Skin of body (tissue), 2 donors: ENCODE results near the gene CLDN19. TPM values are rescaled to one million over a fixed set of nuclear protein-coding genes. Genes with fewer than 3 reads are reported as not detected.
A peak's percentile ranks its signal among the peaks of the same experiment; 100 is the strongest.
"Not testable (repeated sequence)": the region's sequence is repeated elsewhere in the genome, so short reads cannot be mapped to it uniquely, and the experiment has no call there.

Experiments
- DNase-seq: peaks from one replicate; lab custom pipeline; 2025; lab: John Stamatoyannopoulos, UW
- total RNA-seq: library from RNA; depleted of rRNA; stranded (reverse); fragments of >200 nt; gene quantifications from one replicate; pipeline ENCODE4 v1.2.3, GENCODE V29; 2014

Gene CLDN19
- total RNA-seq, 1 donor from 2014 or later = 2.7 TPM

DNA sequence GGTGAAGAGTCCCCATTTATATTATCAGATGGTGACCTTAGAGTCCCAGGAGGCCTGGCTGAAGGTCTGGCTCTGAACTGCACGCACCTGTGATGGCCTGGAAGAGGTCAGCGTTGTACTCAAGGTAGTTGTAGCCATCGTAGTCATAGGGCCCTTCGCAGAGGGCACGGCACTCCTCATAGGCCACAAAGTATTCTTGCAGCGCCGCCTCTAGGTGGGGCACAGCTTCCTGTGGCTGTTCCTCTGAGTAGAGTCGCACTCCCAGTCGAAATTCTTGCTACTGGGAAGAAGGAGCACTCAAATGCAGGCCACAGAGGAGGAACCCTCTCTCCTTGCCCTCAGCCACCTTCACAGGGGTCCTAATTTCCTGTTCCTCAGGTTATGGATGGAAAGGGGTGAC, 19.1 kb upstream of the CLDN19 start:
- DNase-seq = no peak

GRCh38 chr1:42758641-42759040, 18.6 kb upstream of the CLDN19 start:
- DNase-seq = no peak

GRCh38 chr1:42757892-42758275, 17.8 kb upstream of the CLDN19 start:
- no peak for DNase-seq

DNA sequence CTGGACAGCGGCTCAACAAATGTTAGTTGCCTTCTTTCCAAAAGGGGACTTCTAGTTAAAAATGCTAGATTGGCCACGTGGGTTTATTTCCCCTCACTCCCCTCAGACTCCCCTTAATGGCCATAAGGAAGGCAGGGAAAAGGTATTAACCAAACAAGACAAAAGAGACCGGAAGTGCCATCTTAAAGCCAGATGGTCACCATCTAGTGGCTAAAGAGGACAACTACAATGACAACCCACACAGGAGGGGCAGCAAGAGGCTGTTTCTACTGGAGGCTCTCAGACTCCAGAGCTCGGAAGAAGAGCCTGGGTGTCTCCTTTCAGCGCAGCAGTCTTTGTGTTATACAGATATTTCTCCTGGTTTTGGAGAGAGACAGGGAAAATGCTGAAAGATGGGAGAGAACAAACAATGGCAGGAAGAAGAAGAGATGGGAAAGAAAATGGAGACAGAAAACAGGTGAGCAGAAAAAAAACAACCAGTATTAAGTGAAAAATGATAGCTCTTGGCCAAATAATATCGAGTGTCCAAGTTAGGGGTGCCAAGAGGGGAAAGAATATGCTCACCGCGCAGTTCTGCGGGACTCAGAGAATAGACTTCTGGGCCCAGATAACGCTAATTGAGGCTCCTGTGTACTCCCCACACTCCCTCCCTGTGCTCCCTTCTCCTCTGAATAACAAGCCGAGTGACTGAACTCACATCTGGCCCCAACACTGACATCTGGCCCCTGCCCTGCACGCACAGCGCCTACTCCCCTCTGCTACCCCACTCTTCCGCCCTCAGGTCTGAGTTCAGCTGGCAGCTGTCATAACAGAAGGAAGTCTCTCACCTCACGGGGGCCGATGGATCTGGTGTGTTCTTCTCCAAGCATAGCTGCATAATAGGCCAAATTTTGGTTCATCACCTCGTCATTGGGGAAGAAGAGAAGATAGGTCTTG, 17.2 kb upstream of the CLDN19 start:
- DNase-seq = no peak

GRCh38 chr1:42753070-42753469, 13.0 kb upstream of the CLDN19 start:
- no peak for DNase-seq

DNA sequence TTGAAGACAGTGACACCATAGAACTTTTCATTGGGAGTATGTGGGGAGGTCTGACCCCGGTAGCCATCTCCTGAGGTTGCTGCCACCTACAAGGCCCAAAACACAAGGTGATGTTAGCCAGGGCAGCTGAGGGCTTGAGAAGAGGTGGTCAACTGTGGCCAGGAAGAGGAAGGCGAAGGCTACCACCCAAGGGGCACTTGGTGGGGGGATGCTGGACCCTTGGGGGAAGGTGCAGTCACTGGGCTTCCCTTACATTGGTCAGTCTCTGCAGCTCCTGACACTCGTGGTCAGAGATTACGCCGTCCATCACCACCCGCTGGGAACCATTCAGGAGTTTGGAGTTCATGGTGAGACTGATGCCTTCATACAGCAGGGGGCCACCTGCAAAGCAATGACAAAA, 12.2 kb upstream of the CLDN19 start:
- no peak for DNase-seq

DNA sequence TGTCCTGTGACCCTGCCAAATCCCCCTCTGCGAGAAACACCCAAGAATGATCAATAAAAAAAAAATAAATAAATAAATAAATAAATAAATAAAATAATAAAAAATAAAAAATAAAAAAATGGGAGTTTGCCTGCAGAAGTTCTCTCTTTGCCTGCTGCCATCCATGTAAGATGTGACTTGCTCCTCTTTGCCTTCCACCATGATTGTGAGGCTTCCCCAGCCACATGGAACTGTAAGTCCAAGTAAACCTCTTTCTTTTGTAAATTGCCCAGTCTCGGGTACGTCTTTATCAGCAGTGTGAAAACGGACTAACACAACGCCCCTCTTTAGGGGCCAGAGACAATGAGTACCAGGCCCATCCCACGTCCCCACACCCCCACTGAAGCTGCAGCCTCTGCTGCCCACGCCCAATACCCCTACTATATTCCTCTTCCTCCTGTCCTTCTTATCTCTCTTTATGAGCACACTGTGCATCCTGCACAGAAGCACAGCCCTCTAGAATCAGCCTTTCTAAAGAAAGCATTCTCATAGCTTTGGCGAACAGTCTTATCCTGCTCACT, 11.6 kb upstream of the CLDN19 start:
- DNase-seq = not testable (repeated sequence)

DNA sequence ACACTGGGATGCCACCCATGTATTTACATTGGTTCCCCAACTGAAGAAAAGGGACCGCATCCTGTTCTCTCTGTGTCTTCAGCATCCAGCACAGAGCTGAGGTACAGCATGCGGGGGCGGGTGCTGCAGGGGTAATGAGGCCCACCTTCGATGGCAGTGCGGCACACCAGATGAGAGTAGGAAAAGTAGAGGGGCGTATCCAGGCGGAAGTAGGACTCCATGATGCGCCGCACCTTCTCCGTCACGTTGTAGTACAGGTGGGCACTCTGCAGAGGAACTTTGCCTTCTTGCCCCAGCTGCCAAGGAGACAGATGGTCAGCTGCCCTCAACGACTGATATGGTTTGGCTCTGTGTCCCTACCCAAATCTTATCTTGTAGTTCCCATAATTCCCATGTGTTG, 10.0 kb upstream of the CLDN19 start:
- DNase-seq = no peak

GRCh38 chr1:42748461-42749410, 8.7 kb upstream of the CLDN19 start:
- no peak for DNase-seq

GRCh38 chr1:42748021-42748420, 8.0 kb upstream of the CLDN19 start:
- no peak for DNase-seq

GRCh38 chr1:42747125-42747524, 7.1 kb upstream of the CLDN19 start:
- DNase-seq = no peak

GRCh38 chr1:42746436-42747105, 6.5 kb upstream of the CLDN19 start:
- no peak for DNase-seq

GRCh38 chr1:42745851-42746250, 5.8 kb upstream of the CLDN19 start:
- no peak for DNase-seq

- no peak for DNase-seq
Observed at GRCh38 chr1:42744148-42744413, 4.0 kb upstream of the CLDN19 start.

- DNase-seq = peak; percentile 24
Observed at GRCh38 chr1:42743317-42744147, 3.5 kb upstream of the CLDN19 start.

DNA sequence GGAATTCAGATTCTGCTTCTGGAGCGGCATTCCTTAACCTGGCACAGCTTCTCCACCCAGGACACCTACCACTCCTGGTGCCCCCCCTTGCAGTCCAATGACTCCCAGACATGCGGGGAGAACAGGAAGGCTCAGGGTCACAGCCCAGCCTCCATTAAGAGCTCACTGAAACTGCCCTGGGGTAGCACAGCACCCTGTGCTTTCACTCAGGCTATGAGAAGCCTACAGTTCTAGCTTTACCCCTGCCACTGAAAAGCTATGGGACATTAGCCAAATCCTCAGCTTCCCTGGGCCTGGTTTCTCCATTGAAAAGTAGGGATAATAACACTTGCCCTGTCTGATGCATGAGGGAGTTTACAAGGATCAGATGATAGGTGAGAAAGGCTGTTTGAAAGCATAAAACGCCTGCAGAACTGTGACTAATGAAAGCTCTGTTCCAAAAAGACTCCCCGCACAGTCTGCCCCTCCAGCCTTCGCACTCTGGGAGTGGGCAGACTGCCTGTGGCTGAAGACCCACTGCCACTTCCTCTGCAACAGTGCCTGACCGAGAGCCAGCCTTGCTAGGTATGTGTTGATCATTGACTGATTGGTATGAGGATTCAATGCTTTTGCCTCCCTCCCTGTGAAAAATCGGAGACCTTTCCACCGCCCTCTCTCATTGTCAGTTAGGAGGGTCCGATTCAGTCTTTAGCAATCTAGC, 2.7 kb upstream of the CLDN19 start:
- DNase-seq = no peak

DNA sequence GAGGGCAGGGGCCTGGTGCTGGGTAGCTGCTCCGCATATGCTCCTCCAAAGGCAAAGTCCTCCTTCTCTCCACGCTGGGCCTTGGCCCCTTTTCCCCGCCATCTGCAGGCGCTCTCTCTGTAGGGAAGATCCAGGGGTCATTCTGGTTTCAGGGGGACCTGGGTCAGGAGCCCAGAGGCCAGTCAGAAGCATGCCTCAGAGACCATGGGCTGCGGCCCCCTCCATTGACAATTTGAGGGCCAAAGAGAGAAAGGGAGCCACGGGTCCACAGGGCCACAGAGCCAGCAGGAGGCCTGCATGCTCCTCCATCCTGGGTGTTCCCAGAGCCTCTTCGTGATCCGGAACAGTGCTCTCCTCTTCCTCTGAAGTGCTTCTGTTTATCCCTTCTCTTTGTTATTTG, 2.1 kb upstream of the CLDN19 start:
- DNase-seq = no peak

DNA sequence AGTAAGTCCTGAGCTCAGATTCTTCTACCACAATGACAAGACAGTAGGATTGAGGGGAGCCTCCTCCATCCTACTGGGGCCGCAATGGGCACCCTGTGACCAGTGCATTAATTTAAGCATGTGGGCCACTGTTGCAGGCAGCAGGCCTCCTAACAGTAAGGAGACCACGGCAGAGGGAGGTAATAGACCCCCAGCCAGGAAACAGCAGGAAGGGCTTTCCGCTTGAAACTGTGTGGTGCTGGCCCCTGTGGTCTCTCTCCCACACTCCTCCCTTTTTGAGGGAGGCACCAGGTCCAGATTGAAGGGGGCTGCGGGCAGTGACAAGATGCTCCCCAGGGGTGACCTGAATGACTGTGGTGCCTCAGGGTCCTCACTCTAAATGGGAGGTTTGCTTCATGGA, 1.7 kb upstream of the CLDN19 start:
- no peak for DNase-seq

DNA sequence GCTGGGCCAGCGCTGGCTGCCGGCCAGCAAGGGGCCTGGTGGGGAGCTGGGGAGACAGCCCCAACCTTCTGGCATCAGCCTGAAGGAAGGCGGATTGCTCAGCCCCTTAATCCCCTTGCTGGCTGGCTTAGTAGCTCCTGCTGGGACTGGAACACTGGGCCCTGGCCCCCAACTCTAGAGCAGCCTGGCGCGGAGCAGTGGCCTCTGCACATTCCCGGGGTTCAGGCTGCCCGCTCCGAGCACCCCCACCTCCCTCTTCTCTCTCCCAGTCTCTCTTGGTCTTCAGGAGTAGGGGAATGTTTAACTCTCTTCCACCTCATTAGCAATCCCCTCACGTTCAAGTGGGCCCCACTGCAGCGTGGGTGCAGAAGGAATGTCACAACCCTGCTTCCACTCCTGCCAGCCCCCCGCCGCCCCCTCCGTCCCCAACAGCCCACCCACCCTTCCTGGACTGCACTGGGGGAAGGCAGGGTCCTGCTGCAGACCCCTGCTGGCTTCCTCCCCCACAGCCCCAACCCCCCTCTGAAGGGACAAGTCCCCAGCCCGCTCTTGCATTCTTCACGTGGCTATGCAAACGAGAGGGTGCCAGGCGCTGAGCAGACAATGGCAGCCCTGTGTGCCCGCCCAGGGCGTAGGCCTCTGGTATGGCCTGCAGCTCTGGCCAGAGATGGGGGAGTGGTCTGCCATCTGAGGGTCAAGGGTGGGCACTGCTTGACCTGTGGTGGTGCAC, 980 bp upstream of the CLDN19 start:
- DNase-seq = no peak
